MCF 10A (cell line): ENCODE data around the gene FAM227B. TPM values are rescaled to one million over a fixed set of nuclear protein-coding genes. Genes with fewer than 3 reads are reported as not detected.

Source experiments
- BruUV-seq: library from RNA; stranded (reverse); fragments of 400-500 nt; replicated peaks from 2 replicates; lab custom pipeline; 2021; lab: Mats Ljungman, UMichigan
- CTCF ChIA-PET: fragments of 300-600 bp; sonication (Branson Sonifier 250); formaldehyde crosslinking; extraction: SDS; loops from one replicate; lab custom pipeline; 2021; ENCODE audit warnings: antibody characterized with exemption, inconsistent platforms; lab: Yijun Ruan, JAX
- POLR2A ChIA-PET: fragments of 300-600, 350-650 bp; sonication (Branson Sonifier 250); formaldehyde crosslinking; extraction: SDS; loops from one replicate; lab custom pipeline; 2020; ENCODE audit warnings: antibody characterized with exemption, inconsistent platforms; lab: Yijun Ruan, JAX
- DNase-seq: peaks from one replicate; pipeline ENCODE4 v3.0.0-alpha.2; 2018; ENCODE audit not compliant: unreplicated experiment
- H3K27ac Mint-ChIP-seq: one replicate; pipeline ENCODE4 v1.8.0; 2022; ENCODE audit warnings: mild to moderate bottlenecking, low read depth, mixed read lengths; ENCODE audit not compliant: unreplicated experiment
- H3K27me3 Mint-ChIP-seq: one replicate; pipeline ENCODE4 v1.8.0; 2022; ENCODE audit warnings: mixed read lengths; ENCODE audit not compliant: insufficient read depth, unreplicated experiment
- H3K36me3 Mint-ChIP-seq: one replicate; pipeline ENCODE4 v1.8.0; 2022; ENCODE audit warnings: mild to moderate bottlenecking, moderate library complexity, mixed read lengths; ENCODE audit not compliant: insufficient read depth, unreplicated experiment
- H3K4me1 Mint-ChIP-seq: one replicate; pipeline ENCODE4 v1.8.0; 2022; ENCODE audit warnings: mixed read lengths; ENCODE audit not compliant: insufficient read depth, unreplicated experiment
- H3K4me3 Mint-ChIP-seq: one replicate; pipeline ENCODE4 v1.8.0; 2022; ENCODE audit warnings: mild to moderate bottlenecking, moderate library complexity, mixed read lengths; ENCODE audit not compliant: unreplicated experiment
- H3K9me3 Mint-ChIP-seq: one replicate; pipeline ENCODE4 v1.8.0; 2022; ENCODE audit warnings: mixed read lengths; ENCODE audit not compliant: unreplicated experiment
- intact Hi-C: fragments of 100-400 bp; cut with micrococcal nuclease; formaldehyde crosslinking; loops from 2 replicates; pipeline ENCODE4 v1.14.1; 2022
- total RNA-seq: library from RNA; stranded (reverse); gene quantifications from 2 replicates; pipeline ENCODE4 v1.2.3, GENCODE V29; 2022
- TF ChIP-seq, protein P1 (sequence below): fragments of 200-600 bp; IDR thresholded peaks from one replicate; pipeline ENCODE4 v1.8.0; 2022; ENCODE audit warnings: antibody characterized with exemption, mild to moderate bottlenecking; ENCODE audit not compliant: unreplicated experiment

The FAM227B gene
- total RNA-seq, 1 experiment from 2014 or later = 5.8 TPM

DNA sequence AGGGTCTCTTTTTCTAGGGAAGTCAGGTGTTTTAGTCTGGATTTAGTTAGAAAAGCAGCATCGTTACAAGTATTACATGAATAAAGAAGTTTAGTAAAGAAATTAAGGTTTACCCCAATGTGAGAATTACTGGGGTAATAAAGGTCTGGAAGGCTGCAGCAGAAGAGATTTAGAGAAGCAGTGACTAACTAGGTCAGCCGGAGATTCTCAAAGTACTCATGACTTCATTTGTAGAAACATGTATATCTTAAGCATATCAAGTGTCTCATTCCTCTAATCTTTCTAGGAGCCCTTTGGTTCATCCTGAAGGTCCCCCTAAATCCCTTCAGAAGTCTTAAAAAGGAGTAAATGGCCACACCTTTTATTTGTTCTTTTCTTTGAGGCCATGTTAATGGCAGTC is 26.3 kb upstream of the FAM227B start:
- ChIA-PET CTCF (interaction anchor here (0.9 to 1.1 kb wide), 2 partner anchors 216 to 219 kb away, joined by 3 read pairs; no protein-coding TSS in a partner anchor), POLR2A (no interaction called here)
- H3K4me1 Mint-ChIP-seq = peaks cover 15% of the 10 kb centered on the region

DNA sequence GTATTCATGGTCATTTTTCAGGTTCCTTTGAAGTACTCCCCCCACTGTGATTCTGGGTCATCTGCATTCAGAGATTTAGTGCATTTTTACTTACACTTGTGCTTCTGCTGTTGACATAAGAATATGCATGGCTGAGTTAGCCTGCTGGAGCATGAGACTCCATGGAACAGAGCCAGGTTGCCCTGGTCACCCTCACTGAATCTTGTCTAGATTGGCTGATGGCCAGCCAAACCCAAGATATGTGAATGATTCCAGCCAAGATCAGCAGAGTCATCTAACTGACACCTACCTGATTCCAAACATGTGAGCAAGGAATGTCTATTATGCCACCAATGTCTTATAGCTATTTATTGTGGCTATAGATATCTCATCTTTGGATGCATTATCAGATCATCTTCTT is 25.3 kb upstream of the FAM227B start:
- H3K4me1 Mint-ChIP-seq = peaks cover 15% of the 10 kb centered on the region
- no peak overlapping the region for H3K4me3 Mint-ChIP-seq
- peak overlapping the region; percentile 39 for H3K27ac Mint-ChIP-seq
- no peaks in the 10 kb centered on the region for H3K27me3 Mint-ChIP-seq
- CTCF ChIA-PET = interaction anchor here (0.6 to 1.1 kb wide), 4 partner anchors 186 to 499 kb away, joined by 3 to 4 read pairs (median 3); no protein-coding TSS in a partner anchor
- DNase-seq = peak; percentile 75
- intact Hi-C loops = no loop called here
- H3K9me3 Mint-ChIP-seq = no peaks in the 10 kb centered on the region
- POLR2A ChIA-PET = no interaction called here
- TF ChIP-seq, protein P1, sequence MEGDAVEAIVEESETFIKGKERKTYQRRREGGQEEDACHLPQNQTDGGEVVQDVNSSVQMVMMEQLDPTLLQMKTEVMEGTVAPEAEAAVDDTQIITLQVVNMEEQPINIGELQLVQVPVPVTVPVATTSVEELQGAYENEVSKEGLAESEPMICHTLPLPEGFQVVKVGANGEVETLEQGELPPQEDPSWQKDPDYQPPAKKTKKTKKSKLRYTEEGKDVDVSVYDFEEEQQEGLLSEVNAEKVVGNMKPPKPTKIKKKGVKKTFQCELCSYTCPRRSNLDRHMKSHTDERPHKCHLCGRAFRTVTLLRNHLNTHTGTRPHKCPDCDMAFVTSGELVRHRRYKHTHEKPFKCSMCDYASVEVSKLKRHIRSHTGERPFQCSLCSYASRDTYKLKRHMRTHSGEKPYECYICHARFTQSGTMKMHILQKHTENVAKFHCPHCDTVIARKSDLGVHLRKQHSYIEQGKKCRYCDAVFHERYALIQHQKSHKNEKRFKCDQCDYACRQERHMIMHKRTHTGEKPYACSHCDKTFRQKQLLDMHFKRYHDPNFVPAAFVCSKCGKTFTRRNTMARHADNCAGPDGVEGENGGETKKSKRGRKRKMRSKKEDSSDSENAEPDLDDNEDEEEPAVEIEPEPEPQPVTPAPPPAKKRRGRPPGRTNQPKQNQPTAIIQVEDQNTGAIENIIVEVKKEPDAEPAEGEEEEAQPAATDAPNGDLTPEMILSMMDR = no peak
- H3K36me3 Mint-ChIP-seq = peaks cover 27% of the 10 kb centered on the region
- no TSS peak for BruUV-seq

More for the DNA sequence above, 26.3 kb upstream of the FAM227B start:
- intact Hi-C loops = no loop called here
- no TSS peak for BruUV-seq
- DNase-seq = no peak
- H3K9me3 Mint-ChIP-seq = peaks cover 2% of the 10 kb centered on the region
- TF ChIP-seq, protein P1 = no peak
- H3K27ac Mint-ChIP-seq = no peak overlapping the region
- no peak overlapping the region for H3K4me3 Mint-ChIP-seq
- H3K27me3 Mint-ChIP-seq = no peaks in the 10 kb centered on the region
- H3K36me3 Mint-ChIP-seq = peaks cover 28% of the 10 kb centered on the region

DNA sequence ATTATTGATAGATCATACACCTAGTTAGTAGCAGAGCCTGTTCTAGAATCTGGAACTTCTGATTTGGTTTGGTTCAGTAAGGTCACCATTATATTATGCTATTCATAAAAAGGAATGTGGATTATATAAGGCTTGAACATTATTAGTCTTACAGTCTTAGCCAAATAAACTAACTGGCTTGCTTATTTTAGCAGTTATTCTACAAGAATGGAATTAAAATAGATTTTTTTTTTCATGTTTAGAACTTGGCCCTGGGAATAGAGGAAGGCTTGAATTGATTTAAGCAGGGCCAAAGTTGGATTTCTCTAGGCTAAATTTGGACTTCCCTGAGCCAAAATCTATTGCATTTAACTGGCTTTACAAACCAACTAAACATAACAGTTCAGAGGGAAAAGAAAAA is 24.7 kb upstream of the FAM227B start:
- Mint-ChIP-seq H3K27ac (peak overlapping the region; percentile 39), H3K27me3 (no peaks in the 10 kb centered on the region), H3K36me3 (peaks cover 27% of the 10 kb centered on the region), H3K9me3 (no peaks in the 10 kb centered on the region), H3K4me3 (no peak overlapping the region), H3K4me1 (peaks cover 15% of the 10 kb centered on the region)
- TF ChIP-seq, protein P1 = no peak
- POLR2A ChIA-PET = no interaction called here
- intact Hi-C loops = no loop called here
- no TSS peak for BruUV-seq
- CTCF ChIA-PET = interaction anchor here (0.6 to 0.7 kb wide), 3 partner anchors 206 to 600 kb away, joined by 3 to 4 read pairs (median 3); no protein-coding TSS in a partner anchor
- DNase-seq = no peak

DNA sequence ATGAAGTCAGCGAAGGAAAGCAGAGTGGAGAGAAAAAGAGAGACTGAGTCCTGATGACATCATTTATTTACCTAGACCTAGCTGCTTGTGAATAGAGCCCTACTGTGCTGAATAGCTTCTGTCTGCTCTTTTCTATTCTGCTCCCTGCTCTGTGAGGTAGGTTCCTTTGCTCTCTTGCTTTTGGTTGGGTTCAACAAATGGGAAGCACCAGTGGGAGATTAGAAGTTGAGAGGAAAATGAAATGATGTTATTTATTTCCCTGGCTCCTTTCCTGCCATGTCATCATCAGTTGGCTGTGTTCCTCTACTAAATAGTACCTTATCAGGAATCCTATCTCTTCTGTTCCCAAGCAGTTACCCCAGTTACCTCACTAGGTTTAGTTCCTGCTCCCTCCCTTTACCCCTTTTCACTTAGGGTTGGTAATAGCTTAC is 23.8 kb upstream of the FAM227B start:
- no peak overlapping the region for H3K4me3 Mint-ChIP-seq
- no TSS peak for BruUV-seq
- intact Hi-C loops = no loop called here

More for the DNA sequence above, 23.8 kb upstream of the FAM227B start:
- peaks cover 27% of the 10 kb centered on the region for H3K36me3 Mint-ChIP-seq
- peaks cover 15% of the 10 kb centered on the region for H3K4me1 Mint-ChIP-seq
- no peaks in the 10 kb centered on the region for H3K27me3 Mint-ChIP-seq
- DNase-seq = no peak
- ChIA-PET CTCF (interaction anchor here (0.6 kb wide), 2 partner anchors 206 to 599 kb away, joined by 3 read pairs; no protein-coding TSS in a partner anchor), POLR2A (interaction anchor here (0.7 kb wide), 1 partner anchor 409 kb away, joined by 3 read pairs; no protein-coding TSS in a partner anchor)
- TF ChIP-seq, protein P1 = no peak
- no peaks in the 10 kb centered on the region for H3K9me3 Mint-ChIP-seq
- H3K27ac Mint-ChIP-seq = peak overlapping the region; percentile 43
